ENCODE data around the gene MANSC1. TPM values are rescaled to one million over a fixed set of nuclear protein-coding genes. Genes with fewer than 3 reads are reported as not detected.

MANSC1 gene
- total RNA-seq, 1 experiment from 2014 or later, result 9.1 TPM

DNA sequence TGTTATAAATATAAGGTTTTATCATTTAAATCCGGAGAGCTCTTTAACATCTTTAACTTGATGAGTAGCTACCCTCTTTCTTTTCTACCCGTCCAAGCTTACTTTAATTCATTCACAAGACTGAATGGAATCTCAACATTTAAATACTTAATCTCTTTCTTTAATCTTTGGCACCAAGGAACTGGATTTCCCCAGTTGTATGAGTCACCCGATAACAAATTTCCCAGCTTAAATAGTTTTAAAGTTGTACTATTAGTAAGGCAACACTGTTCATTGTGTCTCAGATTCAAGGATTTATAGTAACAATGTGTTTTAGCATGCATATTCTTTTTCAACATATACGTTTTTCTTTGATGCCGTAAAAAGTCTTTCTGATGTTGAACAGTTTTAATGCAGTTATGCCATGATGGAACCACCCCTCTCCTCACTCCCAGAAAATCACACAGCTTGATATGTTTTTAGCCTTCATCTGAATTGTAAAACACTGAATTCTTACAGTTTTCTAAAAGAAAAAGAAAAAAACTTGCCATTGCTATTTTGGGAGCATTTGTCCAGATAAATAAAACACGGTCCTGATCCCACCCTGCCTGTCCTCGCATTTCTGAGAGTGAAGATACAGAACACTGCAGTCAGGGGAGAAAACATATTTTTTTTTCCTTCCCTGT, 67.1 kb downstream of the MANSC1 start:
- Histone ChIP-seq H2BK120ac (ENCODE audit: low read depth, low read length, poor library complexity, severe bottlenecking) (no peak overlapping the region), H3K23me2 (ENCODE audit: insufficient read length, low read depth, low read length, poor library complexity, severe bottlenecking) (no peaks in the 10 kb centered on the region), H2AFZ (ENCODE audit: low read length) (no peak overlapping the region), H2BK12ac (ENCODE audit: insufficient read length, low read depth, low read length) (no peak overlapping the region), H2BK5ac (ENCODE audit: insufficient read length, low read length) (no peak overlapping the region), H3K79me2 (ENCODE audit: insufficient read depth, low read length) (no peaks in the 10 kb centered on the region), H4K8ac (replicated peaks; ENCODE audit: insufficient read length, low read depth, low read length) (no peak overlapping the region), H3K9me3 (ENCODE audit: control insufficient read depth, low read depth, low read length) (no peaks in the 10 kb centered on the region), H2BK15ac (ENCODE audit: low read depth, low read length) (no peak overlapping the region), H3K56ac (ENCODE audit: insufficient read length, low read depth, low read length) (no peak overlapping the region), H3K9ac (ENCODE audit: extremely low read depth, insufficient read length, low read length) (no peak overlapping the region), H3K23ac (ENCODE audit: insufficient read length, low read depth, low read length) (no peak overlapping the region), H3K27ac (ENCODE audit: insufficient read length, low read depth, low read length) (no peak overlapping the region), H2AK5ac (ENCODE audit: insufficient read length, low read length) (no peak overlapping the region), H3K4me1 (ENCODE audit: insufficient read depth, low read length) (peaks cover 4% of the 10 kb centered on the region; the same call in 1 of the 2 replicates), H3K4me2 (ENCODE audit: insufficient read depth, insufficient read length, low read length) (no peak overlapping the region), H2BK20ac (ENCODE audit: low read depth, low read length, poor library complexity, severe bottlenecking) (no peak overlapping the region), H4K5ac (ENCODE audit: insufficient read length, low read depth, low read length) (no peak overlapping the region), H4K20me1 (ENCODE audit: control insufficient read depth, insufficient read depth, insufficient read length) (no peaks in the 10 kb centered on the region), H3T11ph (ENCODE audit: low read length) (no peak overlapping the region), H3K27me3 (ENCODE audit: insufficient read depth, low read length) (no peaks in the 10 kb centered on the region), H3K4ac (ENCODE audit: low read depth, low read length) (no peak overlapping the region), H3K14ac (ENCODE audit: insufficient read depth, low read length) (no peak overlapping the region), H3K18ac (ENCODE audit: insufficient read length, low read depth, low read length) (no peak overlapping the region), H4K91ac (ENCODE audit: insufficient read length, low read depth, low read length) (no peak overlapping the region), H3K79me1 (ENCODE audit: insufficient read depth, low read depth, low read length, poor library complexity, severe bottlenecking) (no peaks in the 10 kb centered on the region)
- no peaks in the 10 kb centered on the region; the same call in 1 of the 2 replicates for H3K27me3 Mint-ChIP-seq (ENCODE audit: low read depth)
- no peak for DNase-seq
- peaks cover 33 to 38% of the 10 kb centered on the region in 2 experiments for H3K4me1 Mint-ChIP-seq
- no CpG with 5 or more reads among the region's 7 CpGs for WGBS (ENCODE audit: extremely low coverage, insufficient read length, low lambda C conversion rate)
- no peak for TF ChIP-seq CTCF (conservative IDR thresholded peaks at IDR 0.05)
- peak overlapping the region; percentile 23 to 91 (median 91); a peak in 3 of 7 replicates for H3K27ac Mint-ChIP-seq
- peaks cover 0 to under 1% of the 10 kb centered on the region in 2 experiments; a peak in 2 of 5 replicates for H3K9me3 Mint-ChIP-seq
- no peak overlapping the region for H3K4me3 Mint-ChIP-seq
- H3K36me3 Mint-ChIP-seq (ENCODE audit: insufficient read depth in 1 of 3, low read depth in 3 of 3), result 0 out of 7 replicates have a peak, but pooled peaks cover 0 to 2% (median 0%) of the 10 kb centered on the region in 3 experiments
